DOHH2 (cell line): ENCODE measurements around the gene RBM33.

Experiments used
- H3F3A ChIP-seq: fragments of 200-600 bp; sonication (generic), shearing (Covaris generic); 2 replicates; pipeline ENCODE4 v1.6.0; 2016; ENCODE audit warnings: antibody characterized with exemption, mild to moderate bottlenecking; ENCODE audit not compliant: control insufficient read depth, insufficient read depth
- H3K27ac ChIP-seq: fragments of 200-600 bp; sonication (generic); 2 replicates; pipeline ENCODE4 v1.5.1; 2014; ENCODE audit warnings: low read depth, mild to moderate bottlenecking, low read length, moderate library complexity
- H3K27me3 ChIP-seq: fragments of 200-600 bp; sonication (generic); 2 replicates; pipeline ENCODE4 v1.6.1; 2014; ENCODE audit warnings: mild to moderate bottlenecking, low read length, mixed read lengths; ENCODE audit not compliant: control insufficient read depth
- H3K36me3 ChIP-seq: fragments of 200-600 bp; sonication (generic); 2 replicates; pipeline ENCODE4 v1.6.1; 2014; ENCODE audit warnings: mild to moderate bottlenecking, low read length, moderate library complexity, mixed read lengths; ENCODE audit not compliant: control insufficient read depth
- H3K4me1 ChIP-seq: fragments of 200-600 bp; sonication (generic); 2 replicates; pipeline ENCODE4 v1.6.1; 2014; ENCODE audit warnings: mild to moderate bottlenecking, low read length, mixed read lengths; ENCODE audit not compliant: control insufficient read depth
- H3K4me2 ChIP-seq: fragments of 200-600 bp; sonication (generic); 2 replicates; pipeline ENCODE4 v1.6.0; 2014; ENCODE audit warnings: mild to moderate bottlenecking, low read length, moderate library complexity
- H3K4me3 ChIP-seq: fragments of 200-600 bp; sonication (generic); 2 replicates; pipeline ENCODE4 v1.5.1; 2014; ENCODE audit warnings: mild to moderate bottlenecking, low read length, mixed read lengths
- H3K79me2 ChIP-seq: fragments of 200-600 bp; sonication (generic); 2 replicates; pipeline ENCODE4 v1.6.1; 2014; ENCODE audit warnings: mild to moderate bottlenecking, low read length, mixed read lengths; ENCODE audit not compliant: control insufficient read depth
- H3K9me2 ChIP-seq: fragments of 200-600 bp; sonication (generic); replicated peaks from 2 replicates; pipeline ENCODE4 v1.6.1; 2014; ENCODE audit warnings: mild to moderate bottlenecking, low read length, mixed read lengths; ENCODE audit not compliant: control insufficient read depth
- H3K9me3 ChIP-seq: fragments of 200-600 bp; sonication (generic); 2 replicates; pipeline ENCODE4 v1.6.1; 2014; ENCODE audit warnings: antibody characterized with exemption, low read length, mixed read lengths; ENCODE audit not compliant: control insufficient read depth, insufficient read depth
- H4K20me1 ChIP-seq: fragments of 200-600 bp; sonication (generic); 2 replicates; pipeline ENCODE4 v1.6.0; 2014; ENCODE audit warnings: low read depth, mild to moderate bottlenecking, antibody characterized with exemption, low read length, moderate library complexity; ENCODE audit not compliant: control insufficient read depth, insufficient read depth
- CTCF ChIP-seq: fragments of 200-600 bp; sonication (generic); IDR thresholded peaks from one replicate; pipeline ENCODE4 v1.5.1; 2014; ENCODE audit warnings: antibody characterized with exemption, mild to moderate bottlenecking, low read depth, low read length; ENCODE audit not compliant: poor library complexity, severe bottlenecking
- EZH2phosphoT487 ChIP-seq: fragments of 200-600 bp; sonication (generic); IDR thresholded peaks from 2 replicates; pipeline ENCODE4 v1.6.1; 2017; ENCODE audit warnings: borderline replicate concordance, mild to moderate bottlenecking, antibody characterized with exemption, low read length, moderate library complexity, mixed read lengths

RBM33 gene

GRCh38 chr7:155773531-155773930 is 129.1 kb downstream of the RBM33 start:
- peaks cover 31% of the 10 kb centered on the region for H3K79me2 ChIP-seq
- no peaks in the 10 kb centered on the region for H3K9me2 ChIP-seq
- no peak for TF ChIP-seq EZH2phosphoT487
- TF ChIP-seq CTCF, result no peak
- no peak overlapping the region for H3K4me3 ChIP-seq
- no peaks in the 10 kb centered on the region for H3K4me1 ChIP-seq
- no peaks in the 10 kb centered on the region for H3F3A ChIP-seq
- H3K9me3 ChIP-seq, result no peaks in the 10 kb centered on the region
- H3K36me3 ChIP-seq, result peaks cover 97% of the 10 kb centered on the region
- peaks cover 8% of the 10 kb centered on the region; the same call in 1 of the 2 replicates for H4K20me1 ChIP-seq
- H3K4me2 ChIP-seq, result no peak overlapping the region
- no peak overlapping the region for H3K27ac ChIP-seq
- no peaks in the 10 kb centered on the region for H3K27me3 ChIP-seq

- Histone ChIP-seq H3F3A (no peaks in the 10 kb centered on the region), H3K36me3 (peaks cover 93% of the 10 kb centered on the region), H3K4me3 (no peak overlapping the region)
These were observed 130.5 kb downstream of the RBM33 start for GRCh38 chr7:155774947-155775346.

GRCh38 chr7:155775691-155776090 is 131.2 kb downstream of the RBM33 start:
- Histone ChIP-seq H3K27me3 (no peaks in the 10 kb centered on the region), H3K4me1 (no peaks in the 10 kb centered on the region), H3K9me2 (no peaks in the 10 kb centered on the region), H3K9me3 (no peaks in the 10 kb centered on the region), H3F3A (no peaks in the 10 kb centered on the region), H3K4me2 (no peak overlapping the region), H3K79me2 (peaks cover 10% of the 10 kb centered on the region), H3K4me3 (no peak overlapping the region), H3K36me3 (peaks cover 93% of the 10 kb centered on the region), H4K20me1 (no peaks in the 10 kb centered on the region), H3K27ac (no peak overlapping the region)
- TF ChIP-seq CTCF (no peak), EZH2phosphoT487 (no peak)

More at GRCh38 chr7:155774947-155775346, 130.5 kb downstream of the RBM33 start:
- no peaks in the 10 kb centered on the region for H4K20me1 ChIP-seq
- H3K4me1 ChIP-seq, result no peaks in the 10 kb centered on the region
- H3K79me2 ChIP-seq, result peaks cover 17% of the 10 kb centered on the region
- H3K9me3 ChIP-seq, result no peaks in the 10 kb centered on the region
- TF ChIP-seq EZH2phosphoT487 (no peak), CTCF (no peak)
- H3K27ac ChIP-seq, result no peak overlapping the region
- H3K4me2 ChIP-seq, result no peak overlapping the region
- H3K9me2 ChIP-seq, result no peaks in the 10 kb centered on the region
- H3K27me3 ChIP-seq, result no peaks in the 10 kb centered on the region
